HepG2 (cell line): ENCODE measurements around the gene CAMTA1. TPM values are rescaled to one million over a fixed set of nuclear protein-coding genes. Genes with fewer than 3 reads are reported as not detected.

Source experiments
- ATAC-seq: fragments of 200-7000 bp; cut with Tn5 transposase; 3 replicates; pipeline ENCODE4 v1.9.1; 2020; ENCODE audit warnings: mild to moderate bottlenecking, moderate library complexity
- BruUV-seq: library from RNA; stranded (reverse); fragments of 400-500 nt; replicated peaks from 2 replicates; lab custom pipeline; 2021; lab: Mats Ljungman, UMichigan
- CTCF ChIA-PET: fragments of 300-600 bp; formaldehyde crosslinking; extraction: SDS; loops from one replicate; lab custom pipeline; 2021; ENCODE audit warnings: low total read pairs, inconsistent platforms, low intra/inter-chr PET ratio; lab: Yijun Ruan, JAX
- POLR2A ChIA-PET: fragments of 350-600 bp; sonication (Branson Sonifier 250); formaldehyde crosslinking; loops from one replicate; lab custom pipeline; 2020; ENCODE audit warnings: antibody characterized with exemption, inconsistent platforms; lab: Yijun Ruan, JAX
- DNase-seq: peaks from one replicate; pipeline ENCODE4 v3.0.0-alpha.2; 2015; ENCODE audit warnings: low spot score
- FAIRE-seq: peaks from 3 replicates; lab custom pipeline; 2011; peaks lifted over from hg19 to GRCh38; lab: Jason Lieb, UNC
- H2AFZ ChIP-seq: one replicate; pipeline ENCODE4 v1.6.1; 2011; ENCODE audit warnings: low read length, inconsistent platforms
- H3K27ac ChIP-seq: fragments of 300-600 bp; 3 replicates; pipeline ENCODE4 v1.8.0; 2011; ENCODE audit warnings: mixed run types, mild to moderate bottlenecking, mixed read lengths, low read length, inconsistent platforms; ENCODE audit not compliant: insufficient read depth; ENCODE audit errors: extremely low read length
- H3K27me3 ChIP-seq, 2 experiments: fragments of 200-600 bp in 1 of 2; 2 replicates in 1 of 2; 3 replicates in 1 of 2; pipeline versions ENCODE4 v1.6.0 to v1.8.0; 2011; ENCODE audit warnings: low read length in 2 of 2, mild to moderate bottlenecking in 2 of 2, moderate library complexity in 2 of 2, inconsistent platforms in 1 of 2; ENCODE audit not compliant: insufficient read depth in 2 of 2, control insufficient read depth in 1 of 2
- H3K36me3 ChIP-seq, 2 experiments: fragments of 200-600 bp in 1 of 2; replicated peaks in 1 of 2; 2 replicates in 1 of 2; 3 replicates in 1 of 2; pipeline versions ENCODE4 v1.5.1 to v1.8.0; 2011; ENCODE audit warnings: low read length in 2 of 2, inconsistent platforms in 1 of 2; ENCODE audit not compliant: insufficient read depth in 2 of 2, control insufficient read depth in 1 of 2
- H3K4me1 ChIP-seq: 2 replicates; pipeline ENCODE4 v1.5.1; 2012; ENCODE audit warnings: low read length, inconsistent platforms; ENCODE audit not compliant: insufficient read depth
- H3K4me2 ChIP-seq: 2 replicates; pipeline ENCODE4 v1.6.0; 2011; ENCODE audit warnings: low read depth, low read length, inconsistent platforms
- H3K4me3 ChIP-seq, 3 experiments: fragments of 200-600 bp in 1 of 3; sonication (generic), shearing (Covaris generic) in 1 of 3; replicated peaks in 1 of 3; 2 replicates each; pipeline ENCODE4 v1.5.1; 2011 to 2016; ENCODE audit warnings: low read length in 3 of 3, inconsistent platforms in 2 of 3, low read depth in 2 of 3, mild to moderate bottlenecking in 2 of 3, control low read depth in 1 of 3, mixed read lengths in 1 of 3; ENCODE audit not compliant: insufficient read depth in 1 of 3
- H3K79me2 ChIP-seq: one replicate; pipeline ENCODE4 v1.6.1; 2011; ENCODE audit warnings: low read length, inconsistent platforms; ENCODE audit not compliant: insufficient read depth
- H3K9ac ChIP-seq: 2 replicates; pipeline ENCODE4 v1.6.0; 2011; ENCODE audit warnings: mild to moderate bottlenecking, low read depth, low read length, inconsistent platforms; ENCODE audit not compliant: insufficient read depth
- H3K9me3 ChIP-seq: 2 replicates; pipeline ENCODE4 v1.5.1; 2012; ENCODE audit warnings: mild to moderate bottlenecking, low read length
- H4K20me1 ChIP-seq: 2 replicates; pipeline ENCODE4 v1.6.0; 2011; ENCODE audit warnings: inconsistent platforms, mild to moderate bottlenecking, low read length, moderate library complexity; ENCODE audit not compliant: insufficient read depth
- ATF6 ChIP-seq: sonication (generic); formaldehyde crosslinking; conservative IDR thresholded peaks from 2 replicates; pipeline ENCODE4 v1.4.0; 2020; ENCODE audit warnings: missing genetic modification reagents
- BRD4 ChIP-seq: sonication (generic); formaldehyde crosslinking; IDR thresholded peaks from 2 replicates; pipeline ENCODE4 v1.4.0; 2020; ENCODE audit warnings: missing genetic modification reagents
- CCDC6 ChIP-seq: sonication (generic); formaldehyde crosslinking; IDR thresholded peaks from 2 replicates; pipeline ENCODE4 v1.8.1; 2022; ENCODE audit warnings: mild to moderate bottlenecking, missing genetic modification reagents, moderate library complexity
- NFKBIZ ChIP-seq: IDR thresholded peaks from 2 replicates; pipeline ENCODE4 v1.6.1; 2018; ENCODE audit warnings: missing genetic modification reagents, missing compliant biosample characterization
- POGZ ChIP-seq: sonication (generic); formaldehyde crosslinking; IDR thresholded peaks from 2 replicates; pipeline ENCODE4 v1.4.0; 2020; ENCODE audit warnings: mild to moderate bottlenecking, missing genetic modification reagents
- PRPF4 ChIP-seq: fragments of 200-400 bp; formaldehyde crosslinking; IDR thresholded peaks from 2 replicates; pipeline ENCODE4 v1.6.1; 2016; ENCODE audit warnings: low read length, low read depth; ENCODE audit not compliant: poor library complexity, severe bottlenecking
- RBAK ChIP-seq: sonication (generic); formaldehyde crosslinking; IDR thresholded peaks from 2 replicates; pipeline ENCODE4 v1.5.1; 2020; ENCODE audit warnings: mild to moderate bottlenecking, missing genetic modification reagents
- SNAPC2 ChIP-seq: sonication (generic); formaldehyde crosslinking; IDR thresholded peaks from 2 replicates; pipeline ENCODE4 v1.8.1; 2022; ENCODE audit warnings: mild to moderate bottlenecking, missing genetic modification reagents
- ZBTB1 ChIP-seq: sonication (generic); formaldehyde crosslinking; IDR thresholded peaks from 2 replicates; pipeline ENCODE4 v1.4.0; 2020; ENCODE audit warnings: missing genetic modification reagents, borderline replicate concordance
- ZNF160 ChIP-seq: sonication (generic); formaldehyde crosslinking; IDR thresholded peaks from 2 replicates; pipeline ENCODE4 v1.8.0; 2022; ENCODE audit warnings: mild to moderate bottlenecking, inconsistent platforms, missing genetic modification reagents
- ZNF3 ChIP-seq: IDR thresholded peaks from 2 replicates; pipeline ENCODE4 v1.7.0; 2017; ENCODE audit warnings: inconsistent platforms
- ZNF451 ChIP-seq: sonication (generic); formaldehyde crosslinking; IDR thresholded peaks from 2 replicates; pipeline ENCODE4 v1.5.0; 2020; ENCODE audit warnings: mild to moderate bottlenecking, missing genetic modification reagents
- ZNF841 ChIP-seq: sonication (generic); formaldehyde crosslinking; IDR thresholded peaks from 2 replicates; pipeline ENCODE4 v1.8.1; 2023; ENCODE audit warnings: missing genetic modification reagents, borderline replicate concordance
- ZZZ3 ChIP-seq: sonication (generic); formaldehyde crosslinking; IDR thresholded peaks from 2 replicates; pipeline ENCODE4 v1.4.0; 2020; ENCODE audit warnings: missing genetic modification reagents, mild to moderate bottlenecking, borderline replicate concordance
- WGBS: methylation state at CpG from one replicate; pipeline ENCODE4 v1.1.6; 2017; ENCODE audit warnings: low lambda C conversion rate; 5-methylcytosine and 5-hydroxymethylcytosine counted together
- in situ Hi-C: cut with HindIII; loops from 2 replicates; pipeline ENCODE4 v1.10.0; 2017; ENCODE audit warnings: low pct_unique_long_range_greater_than_20kb; ENCODE audit not compliant: extremely low pct_ligation_motif_present
- intact Hi-C: fragments of 100-400 bp; cut with micrococcal nuclease; formaldehyde crosslinking; loops from one replicate; pipeline ENCODE4 v1.10.0; 2022; ENCODE audit not compliant: unreplicated experiment
- polyA plus RNA-seq, 8 experiments: library from polyadenylated mRNA; depleted of rRNA in 3 of 8; stranded (reverse) in 7 of 8; unstranded in 1 of 8; fragments of >200 nt; fragmentation: Illumina TruSeq in 4 of 8; extraction: Trizol in 4 of 8; gene quantifications; 2 replicates each; pipeline versions ENCODE4 v1.2.1 to v1.2.3, GENCODE V29; 2011 to 2016; ENCODE audit warnings: low read depth in 4 of 8, missing spikeins in 1 of 8, mixed read lengths in 1 of 8; ENCODE audit not compliant: insufficient read depth in 1 of 8
- total RNA-seq, 5 experiments: library from RNA; depleted of rRNA; stranded (reverse); fragments of >200 nt; fragmentation: Illumina TruSeq; extraction: Trizol; gene quantifications; 2 replicates each; pipeline ENCODE4 v1.2.3, GENCODE V29; 2016; ENCODE audit warnings: low read depth in 1 of 5
- TF ChIP-seq, protein P1 (sequence below): sonication (generic); formaldehyde crosslinking; IDR thresholded peaks from 2 replicates; pipeline ENCODE4 v1.8.0; 2022; ENCODE audit warnings: mild to moderate bottlenecking, missing genetic modification reagents, borderline replicate concordance
- TF ChIP-seq, protein P2 (sequence below): sonication (generic); formaldehyde crosslinking; IDR thresholded peaks from 2 replicates; pipeline ENCODE4 v1.5.1; 2020; ENCODE audit warnings: missing genetic modification reagents, mild to moderate bottlenecking, borderline replicate concordance

The CAMTA1 gene
- total and polyA plus RNA-seq, 2 of the 13 experiments (the other 11 are each of a cell fraction or from before 2014, with no cell fraction given) = 25.0 to 36.4 TPM

DNA sequence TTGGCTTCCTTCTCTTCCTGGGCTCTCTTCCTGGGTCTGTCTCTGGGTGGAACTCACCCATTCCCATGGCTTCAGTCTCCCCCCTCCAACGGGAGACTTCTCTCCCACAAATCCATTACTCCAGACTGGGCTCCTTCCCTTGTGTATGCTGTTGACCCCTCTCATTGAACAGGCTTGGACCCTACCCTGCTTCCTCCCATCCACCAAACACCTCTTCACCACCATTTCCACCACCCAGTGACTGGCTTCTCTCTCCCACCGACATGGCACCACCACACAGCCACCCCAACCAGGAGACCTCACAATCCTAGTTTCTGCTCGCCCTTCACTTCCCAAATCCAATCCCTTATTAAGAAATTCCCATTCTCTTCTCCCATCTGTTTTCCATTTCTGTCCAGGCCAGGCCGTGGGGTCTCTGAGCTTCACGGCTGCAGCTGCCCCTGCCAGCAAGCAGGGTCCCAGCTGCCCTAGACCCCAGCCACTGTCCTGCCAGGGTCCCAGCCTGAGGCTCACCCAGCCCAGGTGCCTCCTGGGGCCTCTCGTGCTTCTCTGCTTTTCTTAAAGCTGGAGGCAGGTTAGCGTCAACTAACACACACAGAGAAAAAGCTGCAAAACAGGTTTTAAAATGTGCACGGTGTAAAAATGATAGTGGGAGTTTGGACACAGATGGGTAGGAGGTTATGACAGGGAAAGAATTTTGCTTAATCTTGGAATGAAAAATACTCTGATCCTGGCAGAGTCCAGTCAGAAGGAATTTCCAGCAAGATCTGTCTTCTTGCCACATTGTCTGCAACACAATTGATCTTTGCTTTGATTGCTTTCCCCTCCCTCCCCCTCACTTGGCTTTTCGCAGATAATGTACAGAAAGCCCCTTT lies 602.0 kb downstream of the CAMTA1 start:
- Histone ChIP-seq H3K9ac (no peak overlapping the region), H3K4me1 (no peaks in the 10 kb centered on the region), H3K4me2 (no peak overlapping the region), H2AFZ (no peak overlapping the region), H3K79me2 (no peaks in the 10 kb centered on the region), H3K9me3 (no peaks in the 10 kb centered on the region), H3K4me3 (no peak overlapping the region), H3K36me3 (no peaks in the 10 kb centered on the region), H3K27ac (no peak overlapping the region), H4K20me1 (no peaks in the 10 kb centered on the region; the same call in 1 of the 2 replicates), H3K27me3 (peaks cover 0 to 22% of the 10 kb centered on the region in 2 experiments; a peak in 4 of 5 replicates)
- in situ Hi-C loops = no loop called here
- no TSS peak for BruUV-seq
- no peak for FAIRE-seq
- TF ChIP-seq ZNF841 = no peak
- no peak for TF ChIP-seq CCDC6 (CRISPR knock-in tag)
- no peak for TF ChIP-seq BRD4
- no peak for TF ChIP-seq NFKBIZ (CRISPR knock-in tag)
- no peak for TF ChIP-seq ZZZ3 (CRISPR knock-in tag)
- no peak for TF ChIP-seq ZBTB1 (CRISPR knock-in tag)
- TF ChIP-seq RBAK (CRISPR knock-in tag) = no peak
- TF ChIP-seq, protein P1, sequence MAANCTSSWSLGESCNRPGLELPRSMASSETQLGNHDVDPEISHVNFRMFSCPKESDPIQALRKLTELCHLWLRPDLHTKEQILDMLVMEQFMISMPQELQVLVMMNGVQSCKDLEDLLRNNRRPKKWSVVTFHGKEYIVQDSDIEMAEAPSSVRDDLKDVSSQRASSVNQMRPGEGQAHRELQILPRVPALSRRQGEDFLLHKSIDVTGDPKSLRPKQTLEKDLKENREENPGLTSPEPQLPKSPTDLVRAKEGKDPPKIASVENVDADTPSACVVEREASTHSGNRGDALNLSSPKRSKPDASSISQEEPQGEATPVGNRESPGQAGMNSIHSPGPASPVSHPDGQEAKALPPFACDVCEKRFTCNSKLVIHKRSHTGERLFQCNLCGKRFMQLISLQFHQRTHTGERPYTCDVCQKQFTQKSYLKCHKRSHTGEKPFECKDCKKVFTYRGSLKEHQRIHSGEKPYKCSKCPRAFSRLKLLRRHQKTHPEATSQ = no peak
- TF ChIP-seq PRPF4 = no peak
- TF ChIP-seq, protein P2, sequence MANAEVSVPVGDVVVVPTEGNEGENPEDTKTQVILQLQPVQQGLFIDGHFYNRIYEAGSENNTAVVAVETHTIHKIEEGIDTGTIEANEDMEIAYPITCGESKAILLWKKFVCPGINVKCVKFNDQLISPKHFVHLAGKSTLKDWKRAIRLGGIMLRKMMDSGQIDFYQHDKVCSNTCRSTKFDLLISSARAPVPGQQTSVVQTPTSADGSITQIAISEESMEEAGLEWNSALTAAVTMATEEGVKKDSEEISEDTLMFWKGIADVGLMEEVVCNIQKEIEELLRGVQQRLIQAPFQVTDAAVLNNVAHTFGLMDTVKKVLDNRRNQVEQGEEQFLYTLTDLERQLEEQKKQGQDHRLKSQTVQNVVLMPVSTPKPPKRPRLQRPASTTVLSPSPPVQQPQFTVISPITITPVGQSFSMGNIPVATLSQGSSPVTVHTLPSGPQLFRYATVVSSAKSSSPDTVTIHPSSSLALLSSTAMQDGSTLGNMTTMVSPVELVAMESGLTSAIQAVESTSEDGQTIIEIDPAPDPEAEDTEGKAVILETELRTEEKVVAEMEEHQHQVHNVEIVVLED (CRISPR knock-in tag) = no peak
- no peak for TF ChIP-seq POGZ (CRISPR knock-in tag)
- no peak for TF ChIP-seq ZNF160 (CRISPR knock-in tag)
- no peak for TF ChIP-seq ATF6 (CRISPR knock-in tag)
- no peak for TF ChIP-seq ZNF451 (CRISPR knock-in tag)
- TF ChIP-seq ZNF3 (CRISPR knock-in tag) = no peak
- TF ChIP-seq SNAPC2 = no peak
- ChIA-PET CTCF (no interaction called here), POLR2A (no interaction called here)
- ATAC-seq = no peak
- WGBS = 14% methylated on average over 9 of the region's 9 CpGs
- DNase-seq = no peak
- intact Hi-C loops = no loop called here
